Hair follicle dermal papilla cell (primary cell): Measurements from ENCODE around the gene OR6M1. TPM values are rescaled to one million over a fixed set of nuclear protein-coding genes. Genes with fewer than 3 reads are reported as not detected.

ENCODE experiments used
- small RNA-seq: library from RNA; depleted of rRNA; stranded (forward); fragments of <200 nt; gene quantifications from one replicate; pipeline ENCODE3, GENCODE V24; 2012
- total RNA-seq: library from RNA; depleted of rRNA; stranded (reverse); fragments of >200 nt; gene quantifications from 2 replicates; pipeline ENCODE4 v1.2.3, GENCODE V29; 2012

Gene OR6M1
- not detected in 2 replicates for total RNA-seq

GRCh38 chr11:123806249-123806648 lies at the start of gene OR6M1:
OR6M1 (minus strand) TSS chr11:123806349; CDS start chr11:123806349, 0 bp downstream.

Small RNA genes within 50 kb of the gene (small RNA-seq; reads per million reads assigned to genes)
- gene RNU1-21P = 0.22 reads per million

Other genes with a start within 250 kb of the OR6M1 start
- gene SCN3B, start 151.7 kb downstream of the OR6M1 start, total RNA-seq = 0.12 and 0.16 TPM in 2 replicates
- 10.9 and 11.8 TPM in 2 replicates for gene ZNF202, start 64.7 kb downstream of the OR6M1 start, total RNA-seq
- gene OR6X1, start 51.8 kb downstream of the OR6M1 start, total RNA-seq = not detected in 2 replicates
- not detected in 2 replicates for gene TMEM225, start 79.3 kb upstream of the OR6M1 start, total RNA-seq
- gene OR8D4, start 95.8 kb upstream of the OR6M1 start, total RNA-seq = not detected in 2 replicates
- not detected in 2 replicates for gene OR4D5, start 133.3 kb upstream of the OR6M1 start, total RNA-seq
- gene OR6T1, start 137.5 kb upstream of the OR6M1 start, total RNA-seq = not detected in 2 replicates
- gene OR10S1, start 171.4 kb upstream of the OR6M1 start, total RNA-seq = not detected in 2 replicates
- gene OR10G6, start 188.8 kb upstream of the OR6M1 start, total RNA-seq = not detected in 2 replicates
- gene OR10G4, start 206.6 kb upstream of the OR6M1 start, total RNA-seq = not detected in 2 replicates
- not detected in 2 replicates for gene OR10G9, start 216.7 kb upstream of the OR6M1 start, total RNA-seq
- not detected in 2 replicates for gene OR10G8, start 220.4 kb upstream of the OR6M1 start, total RNA-seq
- gene OR10G7, start 235.0 kb upstream of the OR6M1 start, total RNA-seq = not detected in 2 replicates